Left lobe of liver (tissue), 2 donors: ENCODE data around the gene ZPR1. TPM values are rescaled to one million over a fixed set of nuclear protein-coding genes. Genes with fewer than 3 reads are reported as not detected.
A peak's percentile ranks its signal among the peaks of the same experiment; 100 is the strongest.
"Not testable (repeated sequence)": the region's sequence is repeated elsewhere in the genome, so short reads cannot be mapped to it uniquely, and the experiment has no call there.

Experiments
- ATAC-seq: fragments of 200-7000 bp; cut with Tn5 transposase; one replicate; pipeline ENCODE4 v1.9.1; 2020; ENCODE audit warnings: mild to moderate bottlenecking, moderate library complexity
- DNase-seq: peaks from one replicate; pipeline ENCODE4 v3.0.0-alpha.2; 2020; ENCODE audit warnings: low spot score
- total RNA-seq: library from RNA; stranded (reverse); gene quantifications from one replicate; pipeline ENCODE4 v1.2.1, GENCODE V29; 2021
- donor health status: DM: no; HTN: no; CAD: no; lungs with moderate emphysema.
- donor health status: DM: no; HTN: yes; CAD: no.

The ZPR1 gene
- total RNA-seq, 1 donor from 2014 or later, result 53.4 TPM

- ATAC-seq (peak; percentile 91), DNase-seq (peak; percentile 95)
Measured at GRCh38 chr11:116772443-116773202, 15.2 kb downstream of the ZPR1 start, which contains the start of gene BUD13. TSS of gene BUD13 (minus strand) at chr11:116772987. CDS start at chr11:116772964, 23 bp downstream.

- DNase-seq (no peak), ATAC-seq (no peak)
Measured at GRCh38 chr11:116771935-116772334, 15.9 kb downstream of the ZPR1 start.

GRCh38 chr11:116762132-116762531, 25.7 kb downstream of the ZPR1 start:
- ATAC-seq (no peak), DNase-seq (no peak)

- ATAC-seq, DNase-seq: not testable (repeated sequence)
Measured at GRCh38 chr11:116756044-116756443, 31.8 kb downstream of the ZPR1 start.

GRCh38 chr11:116750070-116750718, 37.6 kb downstream of the ZPR1 start:
- DNase-seq, result no peak
- ATAC-seq, result no peak

- no peak for DNase-seq
- ATAC-seq, result no peak
Measured at GRCh38 chr11:116742104-116742503, 45.7 kb downstream of the ZPR1 start.

- ATAC-seq (no peak), DNase-seq (no peak)
Measured at GRCh38 chr11:116740741-116741140, 47.1 kb downstream of the ZPR1 start.

GRCh38 chr11:116738975-116739374, 48.8 kb downstream of the ZPR1 start:
- no peak for DNase-seq

GRCh38 chr11:116736763-116737162, 51.1 kb downstream of the ZPR1 start:
- ATAC-seq (peak; percentile 18), DNase-seq (no peak)

More at GRCh38 chr11:116738975-116739374, 48.8 kb downstream of the ZPR1 start:
- ATAC-seq, result no peak

- ATAC-seq, result peak; percentile 41
- DNase-seq, result peak; percentile 41
Measured at GRCh38 chr11:116733969-116734508, 53.8 kb downstream of the ZPR1 start.

- ATAC-seq (no peak), DNase-seq (peak; percentile 34)
Measured at GRCh38 chr11:116733043-116733755, 54.6 kb downstream of the ZPR1 start.

GRCh38 chr11:116732271-116733042, 55.4 kb downstream of the ZPR1 start:
- peak; percentile 61 for DNase-seq
- peak; percentile 89 for ATAC-seq

GRCh38 chr11:116731821-116732220, 56.0 kb downstream of the ZPR1 start:
- DNase-seq, result peak; percentile 37
- no peak for ATAC-seq

GRCh38 chr11:116731097-116731761, 56.6 kb downstream of the ZPR1 start:
- ATAC-seq, result no peak
- no peak for DNase-seq

- ATAC-seq (peak; percentile 14), DNase-seq (no peak)
Measured at GRCh38 chr11:116730601-116731000, 57.2 kb downstream of the ZPR1 start.

- ATAC-seq (no peak), DNase-seq (no peak)
Measured at GRCh38 chr11:116730241-116730561, 57.6 kb downstream of the ZPR1 start.

GRCh38 chr11:116729501-116730240, 58.2 kb downstream of the ZPR1 start:
- DNase-seq, result no peak

GRCh38 chr11:116727990-116728389, 59.8 kb downstream of the ZPR1 start:
- ATAC-seq (no peak), DNase-seq (no peak)

More at GRCh38 chr11:116729501-116730240, 58.2 kb downstream of the ZPR1 start:
- no peak for ATAC-seq
